Stimulated activated CD8-positive, alpha-beta memory T cell treated with anti-CD3 and anti-CD28 coated beads, Interleukin-12 subunit alpha, Interleukin-12 subunit beta, amount 100 ng/mL, for 4 hours (primary cell): ENCODE data around the gene UFC1.
"Not testable (repeated sequence)": the region's sequence is repeated elsewhere in the genome, so short reads cannot be mapped to it uniquely, and the experiment has no call there.

Experiments used
- DNase-seq: peaks from one replicate; pipeline ENCODE4 v3.0.0-alpha.2; 2020; ENCODE audit warnings: low read depth

Gene UFC1

DNA sequence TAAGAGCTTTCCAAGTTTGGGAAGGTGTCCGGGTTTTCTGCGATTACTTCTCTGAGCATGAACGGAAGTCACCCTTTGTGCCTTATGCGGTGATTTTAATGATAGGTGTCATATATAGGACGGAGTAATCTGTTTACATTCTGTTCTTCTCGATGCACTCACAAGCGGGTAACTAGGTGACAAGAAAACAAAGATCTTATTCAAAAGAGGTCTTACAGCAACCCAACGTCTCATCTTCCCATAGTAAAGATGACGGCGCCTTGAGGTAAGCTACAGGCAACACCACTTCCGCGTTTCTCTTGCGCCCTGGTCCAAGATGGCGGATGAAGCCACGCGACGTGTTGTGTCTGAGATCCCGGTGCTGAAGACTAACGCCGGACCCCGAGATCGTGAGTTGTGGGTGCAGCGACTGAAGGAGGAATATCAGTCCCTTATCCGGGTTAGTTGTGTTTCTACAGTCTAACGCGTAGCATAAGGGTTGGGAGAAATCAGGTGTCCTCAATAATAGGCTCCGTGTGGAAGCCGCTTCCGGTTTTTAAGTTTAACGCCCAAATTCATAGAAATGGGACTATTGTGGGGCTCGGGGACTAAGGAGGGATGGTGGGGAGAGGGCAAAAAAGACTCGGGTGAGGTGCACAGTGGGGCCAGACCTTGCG, at the start of gene UFC1:
Gene UFC1 (plus strand): TSS at position 297 of the 656 bp plus-strand sequence. CDS start 20 bp downstream, at position 317.
- DNase-seq, result peak; percentile 63

DNA sequence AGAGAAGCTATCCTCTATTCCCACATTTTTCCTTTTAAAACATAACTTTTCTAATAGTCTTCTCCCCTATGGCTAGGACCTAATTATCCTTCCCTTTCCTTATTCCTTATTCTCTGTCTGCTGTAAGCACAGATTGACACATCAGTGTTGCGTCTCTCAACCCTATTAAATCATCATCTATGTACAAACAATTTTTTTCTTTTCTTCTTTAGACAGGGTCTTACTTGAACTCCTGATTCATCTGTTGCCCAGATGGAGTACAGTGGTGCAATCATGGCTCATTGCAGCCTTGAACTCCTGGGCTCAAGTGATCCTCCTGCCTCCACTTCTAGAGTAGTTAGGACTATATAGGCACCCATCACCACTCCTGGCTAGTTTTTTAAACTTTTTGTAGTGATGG, 47.3 kb upstream of the UFC1 start:
- DNase-seq, result no peak

DNA sequence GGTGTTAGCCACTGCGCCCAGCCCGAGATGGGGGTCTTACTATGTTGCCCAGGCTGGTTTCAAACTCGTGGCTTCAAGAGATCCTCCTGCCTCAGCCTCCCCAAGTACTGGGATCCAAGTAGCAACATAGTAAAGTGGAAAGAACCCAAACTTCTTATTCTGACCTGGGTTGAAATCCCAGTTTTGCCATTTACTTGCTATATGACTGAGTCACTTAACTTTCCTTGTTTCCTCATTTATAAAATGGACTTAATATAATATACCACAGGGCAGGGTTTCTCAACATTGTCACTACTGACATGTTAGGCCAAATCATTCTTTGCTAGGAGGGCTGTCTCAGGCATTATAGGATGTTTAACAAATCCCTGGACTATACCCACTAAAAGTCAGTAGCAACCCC, 42.7 kb upstream of the UFC1 start:
- no peak for DNase-seq

DNA sequence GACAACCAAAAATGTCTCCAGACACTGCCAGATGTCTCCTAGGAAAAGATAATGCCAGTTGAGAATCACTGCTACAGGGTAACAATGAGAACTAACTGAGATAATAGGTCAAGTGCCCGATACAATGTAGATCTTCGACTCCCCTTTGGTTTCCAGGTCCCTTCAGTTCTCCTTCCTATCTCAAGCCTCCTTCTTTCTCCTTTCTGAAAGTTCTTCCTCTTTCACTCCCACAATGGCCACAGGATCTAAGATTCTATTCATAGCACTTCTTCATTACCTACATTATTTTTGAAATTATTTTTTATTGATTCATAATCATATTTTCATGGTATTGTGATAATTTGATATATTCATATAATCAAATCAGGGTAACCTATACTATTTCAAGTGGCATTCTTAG, 42.3 kb upstream of the UFC1 start:
- DNase-seq, result no peak

DNA sequence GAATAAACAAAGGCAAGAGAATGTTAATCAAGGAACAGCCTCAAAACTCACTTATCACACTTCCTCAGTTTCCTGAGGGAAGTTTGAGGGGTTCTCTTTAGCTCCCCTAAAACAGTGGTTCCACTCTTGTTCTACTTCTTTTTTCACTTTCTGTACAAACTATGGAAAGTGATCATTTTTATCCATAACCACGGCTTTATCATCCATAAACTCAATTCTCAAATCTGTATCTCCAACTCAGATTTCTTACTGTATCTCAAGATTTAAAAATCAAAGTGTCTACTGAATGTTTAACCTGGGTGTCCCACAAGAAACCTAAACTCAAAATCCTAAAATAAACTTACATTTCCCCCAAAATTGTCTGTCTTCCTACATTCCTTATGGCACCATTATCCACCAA, 39.9 kb upstream of the UFC1 start:
- DNase-seq, result no peak

DNA sequence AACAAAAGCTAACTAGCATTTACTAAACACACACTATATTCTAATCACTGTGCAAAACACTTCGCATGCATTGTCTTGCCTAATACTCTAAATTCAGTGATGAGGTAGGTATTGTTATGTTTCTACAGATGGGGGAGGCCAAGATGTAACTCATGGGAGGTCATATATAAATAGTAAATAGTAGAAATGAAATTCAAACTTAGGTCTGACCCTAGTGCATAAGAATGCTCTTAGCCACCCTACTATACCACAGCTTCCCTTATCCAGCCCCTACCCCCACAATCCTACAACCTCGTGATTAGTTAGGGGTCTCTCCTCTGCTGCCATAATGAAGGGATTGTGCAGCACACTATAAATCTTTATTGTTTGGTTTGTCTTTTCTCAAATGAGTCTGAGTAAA, 39.2 kb upstream of the UFC1 start:
- DNase-seq, result no peak

DNA sequence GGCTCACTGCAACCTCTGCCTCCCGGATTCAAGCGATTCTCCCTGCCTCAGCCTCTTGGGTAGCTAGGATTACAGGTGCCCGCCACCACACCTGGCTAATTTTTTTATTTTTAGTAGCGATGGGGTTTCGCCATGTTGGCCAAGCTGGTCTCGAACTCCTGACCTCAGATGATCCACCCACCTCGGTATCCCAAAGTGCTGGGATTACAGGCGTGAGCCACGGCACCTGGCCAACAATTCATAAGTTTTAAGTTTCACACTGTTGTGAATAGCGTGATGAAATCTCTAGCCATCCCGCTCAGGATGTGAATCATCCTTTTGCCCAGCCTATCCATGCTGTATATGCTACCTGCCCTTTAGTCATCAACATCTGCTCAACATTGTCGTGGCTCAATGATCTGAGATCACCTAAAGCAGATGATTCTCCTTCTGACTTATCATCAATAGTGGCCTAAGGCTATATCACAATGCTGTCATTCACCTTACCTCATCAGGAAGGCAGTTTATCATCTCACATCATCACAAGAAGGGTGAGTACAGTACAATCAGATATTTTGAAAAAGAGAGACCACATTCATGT, 38.6 kb upstream of the UFC1 start:
- DNase-seq, result no peak

DNA sequence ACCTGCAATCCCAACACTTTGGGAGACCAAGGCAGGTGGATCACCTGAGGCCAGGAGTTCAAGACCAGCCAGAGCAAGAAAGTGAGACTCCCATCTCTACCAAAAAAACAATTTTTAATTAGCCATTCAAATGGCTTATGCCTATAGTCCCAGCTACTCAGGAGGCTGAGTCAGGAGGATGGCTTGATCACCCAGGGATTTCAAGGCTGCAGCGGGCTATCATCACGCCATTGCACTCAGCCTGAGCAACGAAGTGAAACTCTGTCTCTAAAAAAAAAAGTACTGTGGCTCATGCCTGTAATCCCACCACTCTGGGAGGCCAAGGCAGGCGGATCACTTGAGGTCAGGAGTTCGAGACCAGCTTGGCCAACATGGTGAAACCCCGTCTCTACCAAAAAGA, 37.8 kb upstream of the UFC1 start:
- DNase-seq, result not testable (repeated sequence)

DNA sequence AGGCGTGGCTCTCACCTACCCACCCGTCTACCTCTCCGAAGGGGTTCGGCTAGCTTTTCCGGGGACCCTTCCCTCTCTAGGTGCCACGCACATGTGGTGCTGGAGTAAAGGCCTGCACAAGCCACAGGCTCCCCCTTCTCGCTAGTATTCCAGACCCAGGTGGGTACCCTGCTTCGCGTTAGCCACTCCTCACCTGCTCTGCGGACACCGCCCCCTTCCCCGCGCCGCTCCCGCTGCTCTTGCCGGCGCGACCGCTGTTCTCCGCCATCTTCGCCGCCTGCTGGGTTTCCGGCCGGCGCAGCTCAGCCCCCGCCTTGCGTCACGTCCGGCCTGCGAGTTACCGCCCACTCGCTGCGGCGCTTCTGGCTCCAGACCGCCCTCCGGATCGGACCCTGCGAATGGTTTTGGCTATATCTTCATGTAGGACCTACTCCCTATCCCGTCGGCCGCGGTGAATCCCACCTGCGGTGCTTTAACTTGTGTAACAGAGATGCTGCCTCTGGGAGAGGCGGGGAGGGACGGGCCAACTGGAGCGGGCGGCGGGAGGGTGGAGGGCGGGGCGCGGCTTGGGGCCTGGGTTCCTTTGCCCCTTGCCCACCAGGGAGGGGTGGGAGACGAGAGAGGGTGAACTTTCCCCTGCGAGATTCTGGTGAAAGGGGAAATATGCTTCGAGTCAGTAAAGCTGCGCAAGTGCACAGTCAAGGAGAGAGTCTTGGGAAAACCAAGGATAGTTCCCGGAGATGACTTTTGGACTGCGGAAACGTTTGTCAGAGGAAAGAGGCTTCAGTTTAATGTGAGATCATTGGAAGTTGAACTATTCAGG, 35.8 kb upstream of the UFC1 start, which contains the start of the genes NIT1 and PFDN2:
Gene NIT1 (plus strand): TSS at position 347 of the 823 bp plus-strand sequence. CDS start 72 bp downstream, at position 419.
Gene PFDN2 (minus strand): TSS at position 279 of the 823 bp plus-strand sequence. CDS start 11 bp downstream, at position 268.
- peak; percentile 81 for DNase-seq

DNA sequence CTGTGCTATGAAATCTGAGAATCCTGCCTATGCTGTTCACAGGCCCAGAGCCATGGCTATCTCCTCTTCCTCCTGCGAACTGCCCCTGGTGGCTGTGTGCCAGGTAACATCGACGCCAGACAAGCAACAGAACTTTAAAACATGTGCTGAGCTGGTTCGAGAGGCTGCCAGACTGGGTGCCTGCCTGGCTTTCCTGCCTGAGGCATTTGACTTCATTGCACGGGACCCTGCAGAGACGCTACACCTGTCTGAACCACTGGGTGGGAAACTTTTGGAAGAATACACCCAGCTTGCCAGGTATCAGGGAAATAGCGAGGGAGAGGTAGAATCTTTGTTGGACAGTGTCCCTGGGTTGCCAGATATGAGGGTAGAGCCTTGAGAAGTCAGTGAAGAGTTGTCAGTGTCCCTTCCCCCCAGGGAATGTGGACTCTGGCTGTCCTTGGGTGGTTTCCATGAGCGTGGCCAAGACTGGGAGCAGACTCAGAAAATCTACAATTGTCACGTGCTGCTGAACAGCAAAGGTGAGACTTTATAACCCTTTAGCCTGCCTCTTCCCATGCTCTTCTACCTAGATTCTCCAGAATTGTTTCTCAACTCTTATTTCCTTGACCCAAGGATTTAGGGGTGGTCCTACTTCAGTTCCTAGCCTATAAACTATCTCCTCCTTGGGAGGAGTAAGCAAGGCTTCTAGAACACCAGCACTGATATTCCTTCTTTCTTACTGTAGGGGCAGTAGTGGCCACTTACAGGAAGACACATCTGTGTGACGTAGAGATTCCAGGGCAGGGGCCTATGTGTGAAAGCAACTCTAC, 34.5 kb upstream of the UFC1 start:
- DNase-seq, result no peak

DNA sequence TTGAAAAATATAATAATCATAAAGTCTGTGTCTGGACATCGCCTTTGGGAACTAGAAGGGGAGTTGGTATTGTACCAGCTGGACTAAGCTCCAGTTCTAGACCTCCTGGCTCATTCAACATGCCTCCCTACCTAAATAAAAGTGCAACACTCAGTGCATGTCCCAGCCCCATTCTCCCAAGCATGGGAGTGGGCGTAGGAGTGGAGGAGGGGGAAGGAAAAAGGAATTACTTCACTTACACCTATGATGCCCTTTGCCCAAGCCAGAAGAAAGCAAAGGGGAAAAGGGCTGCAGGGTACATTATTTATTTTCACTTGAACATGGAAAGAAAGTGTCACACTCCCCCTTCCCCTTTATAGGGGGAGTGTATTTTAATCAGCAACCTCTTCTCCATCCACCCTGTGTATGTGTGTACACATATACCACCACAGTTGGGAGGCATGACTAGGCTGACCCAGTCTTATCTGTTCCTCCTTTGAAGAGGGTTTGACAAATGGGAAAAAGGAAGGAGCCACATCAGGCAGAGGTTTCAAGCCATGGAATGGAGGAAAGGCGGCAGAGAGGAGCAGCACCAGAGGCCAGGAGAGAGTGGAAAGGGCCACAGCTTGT, 32.6 kb upstream of the UFC1 start:
- DNase-seq, result no peak

DNA sequence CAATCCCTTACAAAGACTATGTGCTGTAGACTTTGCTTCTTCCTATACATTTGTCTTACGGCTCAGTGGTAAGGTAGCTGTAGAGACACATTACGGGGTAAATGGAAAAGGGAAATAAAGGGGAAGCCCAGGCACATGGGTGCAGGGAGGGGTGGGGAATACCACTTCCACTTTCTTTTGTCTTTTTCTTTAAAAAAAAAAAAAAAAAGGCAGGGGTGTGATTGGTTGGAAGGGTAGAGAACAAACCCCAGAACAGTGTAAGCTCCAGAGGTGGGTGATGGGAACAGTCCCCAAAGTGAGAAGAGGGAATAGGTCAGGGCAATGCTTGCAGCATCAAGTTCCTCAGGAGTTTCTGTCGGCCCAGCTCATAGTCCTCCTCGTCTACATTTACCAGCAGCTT, 31.9 kb upstream of the UFC1 start:
- DNase-seq, result no peak

DNA sequence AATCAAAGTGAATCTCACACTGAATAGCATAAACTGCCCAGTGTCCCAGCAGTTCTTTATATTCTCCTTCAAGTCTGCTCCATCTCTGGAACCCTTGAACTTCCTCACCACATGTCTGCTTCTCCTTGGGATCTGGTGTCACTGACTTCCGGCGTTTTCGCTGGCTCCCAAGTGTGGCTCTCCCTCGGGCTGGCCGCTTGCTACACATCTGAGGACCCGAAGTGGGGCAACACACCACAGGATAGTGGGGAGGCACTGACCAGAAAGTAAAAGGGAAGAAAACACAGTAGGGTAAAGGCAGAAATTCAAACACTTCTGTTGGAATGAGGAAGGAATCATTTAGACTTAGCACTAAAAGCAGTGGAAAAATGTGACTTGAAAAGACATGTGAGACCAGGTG, 30.8 kb upstream of the UFC1 start:
- DNase-seq, result no peak

DNA sequence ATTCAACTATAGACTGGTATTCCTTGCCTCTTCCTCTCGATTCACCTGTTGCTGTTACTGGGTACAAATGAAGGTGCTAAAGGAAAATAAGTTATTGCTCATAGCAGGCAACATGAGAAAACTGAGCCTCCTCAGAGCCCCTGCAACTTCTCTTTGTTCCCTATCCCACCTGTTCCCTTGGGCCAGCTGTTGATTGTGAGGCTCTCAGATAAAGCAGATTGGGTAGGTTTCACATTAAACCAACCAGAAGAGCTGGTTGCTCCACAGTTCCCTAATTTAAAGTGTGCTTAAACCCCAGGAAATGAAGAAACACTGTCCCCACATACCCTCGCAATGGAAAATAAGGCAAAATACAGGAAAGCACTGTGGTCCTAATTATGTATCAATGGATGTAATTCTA, 26.1 kb upstream of the UFC1 start:
- no peak for DNase-seq

DNA sequence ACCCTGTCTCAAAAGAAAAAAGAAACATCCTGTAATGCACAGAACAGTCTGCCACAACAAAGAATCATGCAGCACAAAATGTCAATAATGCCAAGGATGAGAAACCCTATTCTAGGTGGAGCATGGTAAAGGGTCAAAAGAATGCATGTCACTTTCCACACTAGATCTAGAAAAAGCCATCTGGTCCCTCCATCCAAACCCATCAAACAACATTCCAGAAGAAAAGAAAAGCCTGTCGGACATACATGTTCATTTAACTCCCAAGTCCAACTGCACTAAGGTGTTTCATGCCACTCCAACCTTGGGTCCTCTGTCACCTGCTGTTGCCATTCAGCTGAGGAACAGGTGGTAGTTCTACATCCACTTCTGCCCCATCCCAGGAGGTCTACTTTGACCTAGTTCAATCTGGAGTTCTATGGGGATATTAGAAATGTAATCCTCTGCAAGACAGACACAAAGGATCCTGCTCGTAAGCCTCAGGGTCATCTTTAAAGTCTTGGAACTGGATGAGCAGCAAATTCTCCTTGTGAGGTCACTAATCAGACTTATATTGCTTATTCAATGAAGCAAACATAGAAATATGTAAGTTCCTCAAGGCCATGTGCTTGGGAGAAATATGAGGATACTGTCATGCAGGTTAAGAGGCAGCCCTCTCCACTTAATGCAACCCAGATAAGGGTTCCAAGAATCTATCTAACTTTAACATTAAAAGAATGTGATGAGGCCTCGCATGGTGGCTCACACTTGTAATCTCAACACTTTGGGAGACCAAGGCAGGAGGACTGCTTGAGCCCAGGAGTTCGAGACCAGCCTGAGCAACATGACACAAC, 25.0 kb upstream of the UFC1 start:
- no peak for DNase-seq

DNA sequence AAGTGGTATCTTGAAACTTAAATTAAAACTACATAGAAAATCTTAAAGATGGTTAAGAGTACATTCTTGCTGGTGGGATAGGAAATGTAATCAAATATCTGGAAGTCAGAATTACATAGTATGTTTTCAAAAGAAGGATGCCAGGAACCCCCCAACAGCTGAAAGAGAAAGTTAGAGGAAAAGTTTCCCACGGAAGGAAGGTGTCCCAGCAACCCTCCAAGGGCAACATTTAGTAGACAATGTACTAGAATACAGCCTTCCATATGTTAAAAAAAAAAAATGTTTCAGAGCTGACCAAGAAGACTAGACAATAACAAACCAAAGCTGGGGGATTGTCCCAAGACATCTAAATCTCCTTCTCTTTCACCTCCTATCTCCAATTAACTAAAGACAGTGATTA, 23.5 kb upstream of the UFC1 start:
- no peak for DNase-seq

DNA sequence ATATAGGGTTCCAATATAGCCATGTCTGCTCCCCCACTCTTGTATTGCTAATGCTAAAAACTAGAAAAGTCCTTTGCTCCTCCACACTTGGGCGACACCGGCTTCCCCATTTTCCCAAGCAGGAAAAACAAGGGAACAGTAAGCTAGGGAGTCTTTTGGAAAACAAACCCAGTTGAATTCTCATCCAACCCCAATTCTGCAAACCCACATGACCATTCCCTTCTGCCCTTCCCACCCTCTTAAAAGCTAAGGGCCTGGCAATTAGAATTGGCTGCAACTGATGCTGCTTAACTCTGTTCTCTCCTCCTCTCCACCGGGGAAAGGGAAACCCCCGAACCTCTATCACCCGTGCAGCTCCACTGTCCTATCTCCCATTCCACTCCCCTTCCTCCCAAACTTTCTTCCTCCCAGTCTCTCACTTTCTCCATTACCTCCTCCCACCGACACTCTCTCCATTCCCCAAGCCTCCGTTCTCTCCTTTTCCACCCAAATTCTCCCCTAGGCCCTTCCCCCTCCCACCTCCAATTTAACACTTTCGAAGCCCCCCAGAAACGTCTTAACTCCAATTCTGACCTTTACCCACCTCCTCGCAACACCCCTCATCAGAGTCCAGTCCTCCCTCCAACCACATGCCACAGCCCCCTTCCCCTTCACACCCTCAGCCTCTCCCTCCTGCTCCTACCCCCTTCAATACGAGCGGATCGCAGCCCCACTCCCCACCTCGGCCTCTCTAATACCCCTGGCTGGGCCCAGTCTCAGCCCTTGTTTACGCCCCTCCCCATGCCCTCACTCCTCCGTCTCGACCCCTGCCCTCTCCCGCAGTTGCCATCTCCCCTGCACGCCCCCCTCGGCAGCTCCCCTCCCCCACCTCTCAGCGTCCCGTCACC, 22.0 kb upstream of the UFC1 start:
- no peak for DNase-seq

DNA sequence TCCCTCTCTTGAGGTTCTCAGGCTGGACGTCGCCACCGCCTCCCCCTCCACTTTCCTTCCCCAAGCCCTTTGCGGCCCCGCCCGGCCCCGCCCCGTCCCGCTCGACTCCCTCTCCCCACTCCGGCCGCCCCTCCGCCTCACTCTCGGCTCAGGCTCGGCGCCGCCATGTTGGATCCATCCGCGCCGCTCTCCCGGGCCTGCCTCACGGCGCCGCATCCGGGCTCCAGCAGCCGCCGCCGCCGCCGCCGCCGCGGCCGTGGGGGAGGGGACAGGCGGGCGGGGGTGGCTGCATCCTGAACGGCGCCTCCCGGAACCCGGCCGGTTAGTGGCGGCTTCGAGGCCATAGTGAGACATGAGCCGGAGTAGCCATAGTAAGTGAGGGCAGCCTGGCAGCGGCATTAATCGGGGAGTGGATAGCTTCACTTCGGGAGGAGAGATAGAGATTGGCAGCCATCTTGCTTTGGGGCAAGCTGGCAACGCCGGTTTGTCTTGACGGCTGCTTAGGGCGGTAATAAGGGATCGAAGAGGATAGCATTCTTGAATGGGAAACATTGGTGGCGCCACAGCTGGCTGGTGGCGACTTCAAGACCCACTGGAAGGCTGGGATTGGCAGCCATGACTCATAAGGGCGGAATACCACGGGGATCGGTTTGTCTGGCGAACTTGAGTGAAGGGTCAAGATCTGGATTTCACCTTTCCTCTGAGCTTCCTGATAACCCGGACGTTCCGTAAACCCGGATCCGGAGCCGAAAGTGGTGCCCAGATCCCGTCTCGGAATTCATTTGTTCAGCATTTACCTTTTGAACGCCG, 21.2 kb upstream of the UFC1 start, which contains the start of gene DEDD:
Gene DEDD (minus strand): TSS at position 258 of the 810 bp plus-strand sequence. CDS start 8,205 bp downstream, outside the sequence.
- peak; percentile 83 for DNase-seq
